Tibial nerve (tissue), 4 donors: ENCODE measurements around the gene RGSL1.

Experiments used
- CTCF ChIP-seq, 5 experiments: fragments of 200-600 bp in 3 of 5; fragments of 450-650 bp in 2 of 5; sonication (generic) in 3 of 5; IDR thresholded peaks; one replicate each; pipeline ENCODE4 v1.5.1; 2016 to 2019; ENCODE audit warnings: antibody characterized with exemption in 5 of 5, mild to moderate bottlenecking in 3 of 5, moderate library complexity in 2 of 5
- EP300 ChIP-seq, 2 donors: sonication (generic); formaldehyde crosslinking; IDR thresholded peaks; one replicate each; pipeline ENCODE4 v1.6.1; 2017; ENCODE audit warnings: antibody characterized with exemption in 2 of 2, mild to moderate bottlenecking in 1 of 2
- POLR2A ChIP-seq, 2 donors: fragments of 450-650 bp; IDR thresholded peaks; one replicate each; pipeline ENCODE4 v1.6.1; 2017; ENCODE audit warnings: antibody characterized with exemption in 2 of 2, mild to moderate bottlenecking in 2 of 2, moderate library complexity in 2 of 2

- no peak for TF ChIP-seq POLR2A (IDR thresholded peaks at IDR 0.05)
- no peak for TF ChIP-seq CTCF (IDR thresholded peaks at IDR 0.05)
- TF ChIP-seq EP300 (IDR thresholded peaks at IDR 0.05) = no peak
Observed at GRCh38 chr1:182580736-182581135, 130.8 kb downstream of the RGSL1 start.
